ENCODE results near the gene CLN3. TPM values are rescaled to one million over a fixed set of nuclear protein-coding genes. Genes with fewer than 3 reads are reported as not detected.

The CLN3 gene
- total and polyA plus RNA-seq, 9 of the 15 experiments (the other 6 are each of a cell fraction or from before 2014, with no cell fraction given): 2.5 to 27.1 (median 11.6) TPM

DNA sequence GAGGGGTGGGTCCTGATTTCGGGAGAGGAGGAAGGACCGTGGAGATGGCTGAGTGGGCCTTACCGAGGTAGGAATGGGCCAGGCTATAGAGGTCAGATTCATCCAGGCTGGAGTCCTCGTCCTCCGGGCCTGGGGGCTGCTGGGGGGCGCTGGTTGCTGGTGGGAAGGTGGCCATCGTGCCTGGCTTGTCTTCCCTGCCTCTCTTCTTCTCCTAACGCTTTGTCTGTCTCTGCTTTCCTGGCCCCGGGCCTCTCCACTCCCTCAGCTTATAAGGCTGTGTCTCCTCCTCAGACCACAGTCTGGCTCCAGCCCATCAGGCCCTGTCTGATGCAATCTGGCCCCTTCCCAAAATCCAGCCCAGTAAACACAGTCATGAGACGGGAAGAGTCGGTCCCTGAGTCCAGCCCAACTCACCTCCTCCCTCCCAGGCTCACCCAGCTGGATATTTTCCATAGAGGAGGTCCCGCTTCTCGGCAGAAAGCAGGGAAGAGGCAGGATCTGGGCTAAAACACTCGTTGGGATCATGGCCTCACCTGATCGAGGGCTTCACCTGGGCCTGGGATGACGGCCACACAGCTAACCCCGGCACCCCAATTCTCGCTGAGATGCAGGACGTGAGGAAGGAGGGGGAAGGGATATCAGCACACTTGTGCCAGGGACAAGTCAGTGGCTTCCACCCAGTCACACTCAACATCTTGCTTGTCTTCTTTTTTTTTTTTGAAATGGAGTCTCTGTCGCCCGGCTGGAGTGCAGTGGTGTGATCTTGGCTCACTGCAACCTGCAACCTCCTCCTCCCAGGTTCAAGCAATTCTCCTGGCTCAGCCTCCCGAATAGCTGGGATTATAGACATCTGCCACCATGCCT lies 47.1 kb upstream of the CLN3 start, which contains the start of gene NUPR1 (continued):
- no peak for TF ChIP-seq ZNF75A (CRISPR knock-in tag; IDR thresholded peaks at IDR 0.05)
- TF ChIP-seq XRCC5 (IDR thresholded peaks at IDR 0.05; ENCODE audit: low read depth, low read length): no peak
- TF ChIP-seq NELFE (IDR thresholded peaks at IDR 0.05; ENCODE audit: insufficient read depth, insufficient read length): no peak
- no peak for TF ChIP-seq IFI16 (CRISPR knock-in tag; IDR thresholded peaks at IDR 0.05)
- no peak for TF ChIP-seq TAF1 (IDR thresholded peaks at IDR 0.05; ENCODE audit: control insufficient read depth, extremely low read depth, insufficient read depth, low read length, severe bottlenecking)
- no peak for TF ChIP-seq KDM1A (IDR thresholded peaks at IDR 0.05)
- TF ChIP-seq C11orf30 (IDR thresholded peaks at IDR 0.05; ENCODE audit: low read depth): no peak
- TF ChIP-seq NR2C1 (IDR thresholded peaks at IDR 0.05): no peak
- TF ChIP-seq NR2C1 (tag; IDR thresholded peaks at IDR 0.05): peak; percentile 59; the same call in 1 of the 2 replicates
- TF ChIP-seq FUS (optimal IDR thresholded peaks at IDR 0.05; ENCODE audit: low read depth, low read length): no peak
- peak; percentile 49; the same call in 1 of the 2 replicates for TF ChIP-seq CXXC5 (CRISPR knock-in tag; IDR thresholded peaks at IDR 0.05)
- TF ChIP-seq, protein P1, sequence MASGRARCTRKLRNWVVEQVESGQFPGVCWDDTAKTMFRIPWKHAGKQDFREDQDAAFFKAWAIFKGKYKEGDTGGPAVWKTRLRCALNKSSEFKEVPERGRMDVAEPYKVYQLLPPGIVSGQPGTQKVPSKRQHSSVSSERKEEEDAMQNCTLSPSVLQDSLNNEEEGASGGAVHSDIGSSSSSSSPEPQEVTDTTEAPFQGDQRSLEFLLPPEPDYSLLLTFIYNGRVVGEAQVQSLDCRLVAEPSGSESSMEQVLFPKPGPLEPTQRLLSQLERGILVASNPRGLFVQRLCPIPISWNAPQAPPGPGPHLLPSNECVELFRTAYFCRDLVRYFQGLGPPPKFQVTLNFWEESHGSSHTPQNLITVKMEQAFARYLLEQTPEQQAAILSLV (tag; IDR thresholded peaks at IDR 0.05): 0 out of 2 replicates have a peak, but pooled peaks have one; percentile 41
- no peak for TF ChIP-seq ZNF57 (CRISPR knock-in tag; IDR thresholded peaks at IDR 0.05)
- 0 out of 2 replicates have a peak, but pooled peaks have one; percentile 39 for TF ChIP-seq ZNF79 (CRISPR knock-in tag; IDR thresholded peaks at IDR 0.05; ENCODE audit: low read depth)
- no peak for TF ChIP-seq NCOA4 (IDR thresholded peaks at IDR 0.05; ENCODE audit: partially characterized antibody)
- TF ChIP-seq SMC3 (conservative IDR thresholded peaks at IDR 0.05; ENCODE audit: insufficient read depth, low read depth, low read length): no peak
- TF ChIP-seq BACH1 (tag; IDR thresholded peaks at IDR 0.05): peak; percentile 25; the same call in 1 of the 2 replicates
- TF ChIP-seq AFF4 (CRISPR knock-in tag; IDR thresholded peaks at IDR 0.05): no peak
- TF ChIP-seq RNF2 (IDR thresholded peaks at IDR 0.05): no peak
- TF ChIP-seq CBX2 (IDR thresholded peaks at IDR 0.05; ENCODE audit: insufficient read depth, low read length, poor library complexity, severe bottlenecking): no peak
- TF ChIP-seq ZSCAN32 (CRISPR knock-in tag; IDR thresholded peaks at IDR 0.05): peak; percentile 72
- TF ChIP-seq HIVEP1 (CRISPR knock-in tag; IDR thresholded peaks at IDR 0.05): 0 out of 2 replicates have a peak, but pooled peaks have one; percentile 21
- no peak for TF ChIP-seq ZNF431 (CRISPR knock-in tag; IDR thresholded peaks at IDR 0.05)
- TF ChIP-seq NR1H2 (CRISPR knock-in tag; IDR thresholded peaks at IDR 0.05): no peak
- TF ChIP-seq SRSF3 (IDR thresholded peaks at IDR 0.05; ENCODE audit: insufficient read depth, low read length): no peak
